SK-N-SH (cell line): ENCODE data around the gene CPLX3. TPM values are rescaled to one million over a fixed set of nuclear protein-coding genes. Genes with fewer than 3 reads are reported as not detected.

Source experiments
- CTCF ChIA-PET: fragments of 300-600, 350-600 bp; formaldehyde crosslinking; extraction: SDS; loops from one replicate; lab custom pipeline; 2021; lab: Yijun Ruan, JAX
- POLR2A ChIA-PET: fragments of 350-600 bp; sonication (Branson Sonifier 250); formaldehyde crosslinking; extraction: SDS; loops from one replicate; lab custom pipeline; 2020; ENCODE audit warnings: antibody characterized with exemption, inconsistent platforms; lab: Yijun Ruan, JAX
- DNase-seq: peaks from one replicate; pipeline ENCODE4 v3.0.0; 2012
- H2AFZ ChIP-seq: fragments of 200-600 bp; sonication (generic); 2 replicates; pipeline ENCODE4 v1.8.1; 2016; ENCODE audit warnings: antibody characterized with exemption, mild to moderate bottlenecking, low read depth
- H3F3A ChIP-seq: fragments of 200-600 bp; sonication (generic); replicated peaks from 2 replicates; pipeline ENCODE3; 2016; ENCODE audit warnings: antibody characterized with exemption, mild to moderate bottlenecking; ENCODE audit not compliant: insufficient read depth
- H3K27ac ChIP-seq, 2 experiments: fragments of 200-500 bp in 1 of 2; fragments of 200-600 bp in 1 of 2; sonication (Bioruptor generic) in 1 of 2; sonication (generic), shearing (Covaris generic) in 1 of 2; 2 replicates each; pipeline versions ENCODE4 v1.5.1 to v1.6.1; 2014 to 2016; ENCODE audit warnings: low read depth in 2 of 2, inconsistent platforms in 1 of 2, low read length in 1 of 2, mild to moderate bottlenecking in 1 of 2, mixed read lengths in 1 of 2
- H3K27me3 ChIP-seq: fragments of 200-600 bp; sonication (generic), shearing (Covaris generic); 2 replicates; pipeline ENCODE4 v1.6.1; 2016; ENCODE audit warnings: mixed run types; ENCODE audit not compliant: insufficient read depth
- H3K36me3 ChIP-seq, 2 experiments: fragments of 200-500 bp in 1 of 2; fragments of 200-600 bp in 1 of 2; sonication (Bioruptor generic) in 1 of 2; sonication (generic) in 1 of 2; replicated peaks in 1 of 2; 2 replicates each; pipeline versions ENCODE3 to v1.5.1; 2014 to 2016; ENCODE audit warnings: low read length in 1 of 2, mild to moderate bottlenecking in 1 of 2; ENCODE audit not compliant: insufficient read depth in 2 of 2, control insufficient read depth in 1 of 2
- H3K4me1 ChIP-seq, 2 experiments: fragments of 200-500 bp in 1 of 2; fragments of 200-600 bp in 1 of 2; sonication (Bioruptor generic) in 1 of 2; sonication (generic), shearing (Covaris generic) in 1 of 2; 2 replicates each; pipeline versions ENCODE4 v1.5.1 to v1.6.1; 2014 to 2016; ENCODE audit warnings: low read depth in 1 of 2, low read length in 1 of 2, mixed run types in 1 of 2; ENCODE audit not compliant: insufficient read depth in 2 of 2, control insufficient read depth in 1 of 2
- H3K4me2 ChIP-seq: fragments of 200-600 bp; sonication (generic), shearing (Covaris generic); 2 replicates; pipeline ENCODE4 v1.6.1; 2017; ENCODE audit warnings: mixed run types
- H3K4me3 ChIP-seq, 2 experiments: fragments of 200-500 bp in 1 of 2; fragments of 200-600 bp in 1 of 2; sonication (Bioruptor generic) in 1 of 2; sonication (generic), shearing (Covaris generic) in 1 of 2; 2 replicates each; pipeline versions ENCODE4 v1.5.1 to v1.8.1; 2014 to 2016; ENCODE audit warnings: low read depth in 2 of 2, inconsistent platforms in 1 of 2, low read length in 1 of 2, mild to moderate bottlenecking in 1 of 2, mixed read lengths in 1 of 2, moderate library complexity in 1 of 2
- H3K79me2 ChIP-seq: fragments of 200-600 bp; sonication (generic); 2 replicates; pipeline ENCODE4 v1.8.1; 2017; ENCODE audit warnings: mild to moderate bottlenecking; ENCODE audit not compliant: insufficient read depth
- H3K9ac ChIP-seq: fragments of 200-600 bp; sonication (generic); 2 replicates; pipeline ENCODE4 v1.6.1; 2017; ENCODE audit warnings: mixed run types
- H3K9me2 ChIP-seq: fragments of 200-600 bp; sonication (generic); 2 replicates; pipeline ENCODE4 v1.6.1; 2017; ENCODE audit warnings: mixed run types
- H3K9me3 ChIP-seq: fragments of 200-600 bp; sonication (generic); 2 replicates; pipeline ENCODE4 v1.6.1; 2017; ENCODE audit warnings: mixed run types, mild to moderate bottlenecking, moderate library complexity
- H4K20me1 ChIP-seq: fragments of 200-600 bp; sonication (generic); 2 replicates; pipeline ENCODE4 v1.6.1; 2017; ENCODE audit warnings: mild to moderate bottlenecking, mixed run types; ENCODE audit not compliant: insufficient read depth
- ELF1 ChIP-seq: IDR thresholded peaks from 2 replicates; pipeline ENCODE4 v1.4.0; 2012
- FOSL2 ChIP-seq: IDR thresholded peaks from 2 replicates; pipeline ENCODE4 v1.4.0; 2012; ENCODE audit warnings: low read depth, mild to moderate bottlenecking, moderate library complexity, borderline replicate concordance
- FOXJ3 ChIP-seq: sonication (generic); formaldehyde crosslinking; IDR thresholded peaks from 2 replicates; pipeline ENCODE4 v1.5.1; 2020; ENCODE audit warnings: mild to moderate bottlenecking, missing genetic modification reagents
- FOXM1 ChIP-seq: IDR thresholded peaks from 2 replicates; pipeline ENCODE4 v1.4.0; 2012; ENCODE audit warnings: low read depth, mild to moderate bottlenecking
- GABPA ChIP-seq: IDR thresholded peaks from 2 replicates; pipeline ENCODE4 v1.4.0; 2012; ENCODE audit warnings: low read depth, mild to moderate bottlenecking
- IRF3 ChIP-seq: fragments of 150-350 bp; IDR thresholded peaks from 2 replicates; pipeline ENCODE4 v1.6.1; 2016; ENCODE audit warnings: mild to moderate bottlenecking, low read depth, low read length
- PBX3 ChIP-seq: IDR thresholded peaks from 2 replicates; pipeline ENCODE4; 2012
- POLR2AphosphoS5 ChIP-seq: IDR thresholded peaks from 2 replicates; pipeline ENCODE4 v1.6.1; 2012; ENCODE audit warnings: low read depth, low read length
- RAD21 ChIP-seq: IDR thresholded peaks from 2 replicates; pipeline ENCODE4 v1.6.1; 2012; ENCODE audit warnings: mild to moderate bottlenecking, low read length
- RCOR1 ChIP-seq: fragments of 150-350 bp; IDR thresholded peaks from 2 replicates; pipeline ENCODE4 v1.6.1; 2017; ENCODE audit warnings: antibody characterized with exemption, low read length
- RFX5 ChIP-seq: IDR thresholded peaks from 2 replicates; pipeline ENCODE4 v1.6.1; 2012; ENCODE audit warnings: mild to moderate bottlenecking, improper control_type of control experiment, low read length
- RXRA ChIP-seq: IDR thresholded peaks from 2 replicates; pipeline ENCODE4 v1.4.0; 2012; ENCODE audit warnings: low read depth, mild to moderate bottlenecking, borderline replicate concordance
- SIN3A ChIP-seq: IDR thresholded peaks from 2 replicates; pipeline ENCODE4 v1.6.1; 2012; ENCODE audit warnings: low read depth, mild to moderate bottlenecking, low read length, moderate library complexity, borderline replicate concordance
- TAF1 ChIP-seq: IDR thresholded peaks from 2 replicates; pipeline ENCODE4 v1.6.1; 2012; ENCODE audit warnings: low read depth, mild to moderate bottlenecking, low read length, moderate library complexity, borderline replicate concordance
- TCF12 ChIP-seq: IDR thresholded peaks from 2 replicates; pipeline ENCODE4 v1.4.0; 2012
- TEAD4 ChIP-seq: IDR thresholded peaks from 2 replicates; pipeline ENCODE4 v1.4.0; 2012; ENCODE audit warnings: mild to moderate bottlenecking, borderline replicate concordance; ENCODE audit not compliant: insufficient read depth
- USF1 ChIP-seq: IDR thresholded peaks from 2 replicates; pipeline ENCODE4 v1.4.0; 2012; ENCODE audit warnings: low read depth, borderline replicate concordance
- YY1 ChIP-seq: IDR thresholded peaks from 2 replicates; pipeline ENCODE4 v1.4.0; 2012; ENCODE audit warnings: low read depth, mild to moderate bottlenecking
- WGBS: methylation state at CpG from one replicate; pipeline ENCODE4 v1.1.6; 2017; ENCODE audit warnings: low lambda C conversion rate; 5-methylcytosine and 5-hydroxymethylcytosine counted together
- polyA plus RNA-seq, 3 experiments: library from polyadenylated mRNA; depleted of rRNA; stranded (reverse); fragments of >200 nt; gene quantifications; 2 replicates each; pipeline ENCODE4 v1.2.3, GENCODE V29; 2012

Gene CPLX3
- polyA plus RNA-seq, 1 of the 3 experiments (the other 2 are of a cell fraction): not detected

- CTCF ChIA-PET: interaction anchor here (3.7 kb wide), 1 partner anchor 78 kb away, joined by 17 read pairs; no protein-coding TSS in a partner anchor
Observed at GRCh38 chr15:74847432-74847831, 21.0 kb downstream of the CPLX3 start.

GRCh38 chr15:74850393-74850792 lies 24.0 kb downstream of the CPLX3 start:
- Histone ChIP-seq H3K36me3 (peaks cover 0 to 61% of the 10 kb centered on the region in 2 experiments), H3K9me3 (no peaks in the 10 kb centered on the region), H3K79me2 (peaks cover 3% of the 10 kb centered on the region; the same call in 1 of the 2 replicates), H3F3A (no peaks in the 10 kb centered on the region), H3K9ac (no peak overlapping the region), H3K9me2 (no peaks in the 10 kb centered on the region), H3K27ac (no peak overlapping the region), H3K4me2 (no peak overlapping the region), H4K20me1 (no peaks in the 10 kb centered on the region), H3K4me1 (no peaks in the 10 kb centered on the region), H2AFZ (no peak overlapping the region)
- 96% methylated on average over 3 of the region's 4 CpGs for WGBS
- ChIA-PET POLR2A (no interaction called here), CTCF (interaction anchor here (1.0 kb wide), 1 partner anchor 52 kb away, joined by 3 read pairs; no protein-coding TSS in a partner anchor)
- DNase-seq: no peak
- no peak for TF ChIP-seq RXRA
- TF ChIP-seq RAD21: no peak
- TF ChIP-seq, all 33 proteins: peak for 0
- no peak overlapping the region for H3K4me3 ChIP-seq
- no peaks in the 10 kb centered on the region for H3K27me3 ChIP-seq

More at GRCh38 chr15:74847432-74847831, 21.0 kb downstream of the CPLX3 start:
- no peak for DNase-seq
- 86% methylated on average over 3 of the region's 3 CpGs for WGBS
- Histone ChIP-seq H2AFZ (no peak overlapping the region), H3K36me3 (peaks cover 0 to 54% of the 10 kb centered on the region in 2 experiments), H3K4me1 (peaks cover 0 to 14% of the 10 kb centered on the region in 2 experiments; a peak in 1 of 4 replicates), H4K20me1 (no peaks in the 10 kb centered on the region), H3K9me3 (no peaks in the 10 kb centered on the region), H3K9ac (no peak overlapping the region), H3K9me2 (no peaks in the 10 kb centered on the region), H3K27ac (no peak overlapping the region), H3K27me3 (no peaks in the 10 kb centered on the region), H3F3A (no peaks in the 10 kb centered on the region), H3K4me2 (no peak overlapping the region), H3K4me3 (no peak overlapping the region), H3K79me2 (no peaks in the 10 kb centered on the region)
- POLR2A ChIA-PET: no interaction called here
- no peak for TF ChIP-seq POLR2AphosphoS5
- no peak for TF ChIP-seq IRF3
- no peak for TF ChIP-seq TEAD4
- TF ChIP-seq USF1: no peak
- TF ChIP-seq YY1: no peak
- TF ChIP-seq FOSL2: no peak
- no peak for TF ChIP-seq GABPA
- no peak for TF ChIP-seq RXRA
- TF ChIP-seq ELF1: no peak
- TF ChIP-seq RFX5: no peak
- no peak for TF ChIP-seq SIN3A
- TF ChIP-seq FOXM1: no peak
- no peak for TF ChIP-seq PBX3
- TF ChIP-seq TAF1: no peak
- TF ChIP-seq TCF12: no peak
- TF ChIP-seq RCOR1: no peak
- TF ChIP-seq FOXJ3: no peak
